Pons (tissue), 1 donor: Measurements from ENCODE around the gene HS3ST5.
"Not testable (repeated sequence)": the region's sequence is repeated elsewhere in the genome, so short reads cannot be mapped to it uniquely, and the experiment has no call there.

Experiments
- DNase-seq: peaks from one replicate; pipeline ENCODE4 v3.0.0-alpha.2; 2016; ENCODE audit warnings: low spot score

The HS3ST5 gene

DNA sequence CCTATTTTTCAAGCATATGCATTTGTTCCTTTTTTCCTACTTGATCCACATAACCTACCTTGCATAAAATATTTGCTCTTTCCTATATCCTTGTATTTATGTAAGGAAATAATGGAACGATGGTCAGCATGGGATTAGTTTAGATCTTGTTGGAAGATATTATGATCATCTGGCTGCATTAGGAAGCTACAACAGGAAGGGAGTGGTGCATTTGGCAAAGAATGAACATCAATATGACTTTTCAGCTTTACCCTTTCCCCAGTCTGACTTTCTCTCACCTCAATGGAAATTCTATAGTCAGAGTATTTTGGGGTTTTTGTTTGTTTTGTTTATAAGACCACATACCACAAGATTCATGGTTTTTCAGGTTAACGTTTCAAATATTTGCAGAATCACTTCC is 66.0 kb downstream of the HS3ST5 start:
- DNase-seq, result no peak

DNA sequence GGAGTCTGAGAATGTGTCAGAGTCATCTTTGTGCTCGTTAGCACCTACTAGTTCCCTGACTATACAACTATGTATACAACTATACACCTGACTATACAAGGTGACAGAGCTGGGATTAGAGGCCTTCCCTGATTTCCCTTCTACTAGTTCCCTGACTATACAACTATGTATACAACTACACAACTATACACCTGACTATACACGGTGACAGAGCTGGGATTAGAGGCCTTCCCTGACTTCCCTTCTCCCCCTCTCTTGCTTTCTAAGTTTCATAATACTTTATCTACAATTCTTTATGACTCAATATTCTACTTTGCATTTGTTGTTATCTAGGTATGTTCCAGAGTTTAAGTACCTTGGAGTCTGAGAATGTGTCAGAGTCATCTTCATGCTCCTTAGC is 68.0 kb downstream of the HS3ST5 start:
- no peak for DNase-seq

- DNase-seq, result no peak
Measured at GRCh38 chr6:114272582-114272981, 70.2 kb downstream of the HS3ST5 start.

- no peak for DNase-seq
Measured at GRCh38 chr6:114271405-114271804, 71.4 kb downstream of the HS3ST5 start.

DNA sequence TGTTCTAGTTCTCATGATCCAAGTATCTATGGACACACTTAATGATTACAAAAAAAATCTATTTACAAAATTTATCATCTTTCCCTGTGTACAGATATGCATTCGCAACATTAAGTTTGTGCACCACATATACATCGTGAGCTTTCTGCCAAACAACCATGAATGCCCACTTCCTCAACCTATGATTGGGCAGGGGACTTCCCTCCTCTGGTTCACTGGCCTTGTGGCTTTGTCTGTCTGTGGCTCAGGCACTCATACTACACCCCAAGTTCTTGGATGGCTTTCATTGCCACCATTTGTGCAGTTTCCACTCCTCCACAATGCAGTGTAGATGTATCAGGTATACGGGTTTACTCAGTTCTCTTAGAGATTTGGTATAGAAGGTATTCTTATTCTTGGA is 74.9 kb downstream of the HS3ST5 start:
- DNase-seq, result no peak

DNA sequence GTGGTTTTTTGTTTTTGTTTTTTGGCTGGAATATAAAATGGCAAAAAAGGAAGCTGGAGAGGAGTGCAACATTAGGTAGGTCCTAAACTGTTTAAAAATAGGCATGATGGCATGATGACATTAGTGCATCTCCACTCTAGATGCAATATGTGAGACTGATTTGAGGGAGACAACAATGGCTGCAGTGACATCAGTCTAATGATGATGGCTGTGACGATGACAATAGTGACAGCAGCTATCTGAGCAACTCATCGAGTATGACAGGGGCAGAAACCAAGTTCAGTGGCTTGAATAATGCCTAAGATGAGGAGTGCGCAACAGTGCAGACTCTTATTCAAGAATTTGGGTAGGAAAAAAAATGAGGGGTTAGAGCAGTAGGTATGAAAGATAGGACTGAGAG is 82.0 kb downstream of the HS3ST5 start:
- DNase-seq, result no peak

DNA sequence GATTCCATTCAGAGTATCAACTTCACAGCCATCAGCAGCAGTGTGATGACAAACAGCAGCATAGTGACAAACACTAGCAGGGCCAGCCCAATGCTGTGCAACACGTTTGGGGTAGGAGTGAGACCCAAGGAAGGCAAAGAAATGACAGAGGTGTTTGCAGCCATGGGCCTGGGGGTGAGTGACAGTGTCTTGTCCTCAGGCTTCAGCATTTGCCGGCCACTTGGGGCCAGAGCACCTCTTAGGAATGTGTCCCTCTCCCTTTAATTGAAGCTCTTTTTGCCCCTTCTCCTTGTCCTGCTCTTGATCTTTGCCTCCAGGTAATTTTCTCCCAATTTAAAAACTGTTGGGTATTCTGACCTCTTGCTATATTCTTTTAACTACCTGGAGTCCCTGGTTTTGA is 84.4 kb downstream of the HS3ST5 start:
- DNase-seq, result no peak

DNA sequence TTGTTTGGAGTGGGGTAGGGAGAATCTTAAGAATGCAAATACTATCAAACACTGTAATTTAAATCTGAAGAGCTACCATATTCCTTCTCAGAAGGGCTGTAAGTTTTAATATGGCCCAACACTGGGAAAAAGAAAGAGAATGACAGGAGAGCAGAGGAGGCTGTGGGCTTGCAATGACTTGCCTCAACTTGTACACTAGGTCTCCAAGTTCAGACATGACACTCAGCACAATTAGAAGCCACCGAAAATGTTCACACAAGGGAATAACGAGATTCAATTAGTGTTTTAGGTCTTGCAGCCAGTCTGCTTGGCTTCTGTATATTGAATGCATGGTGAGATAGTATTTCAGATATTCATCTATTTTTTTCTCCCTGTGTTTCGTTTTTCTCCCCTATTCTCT is 89.4 kb downstream of the HS3ST5 start:
- DNase-seq, result no peak

DNA sequence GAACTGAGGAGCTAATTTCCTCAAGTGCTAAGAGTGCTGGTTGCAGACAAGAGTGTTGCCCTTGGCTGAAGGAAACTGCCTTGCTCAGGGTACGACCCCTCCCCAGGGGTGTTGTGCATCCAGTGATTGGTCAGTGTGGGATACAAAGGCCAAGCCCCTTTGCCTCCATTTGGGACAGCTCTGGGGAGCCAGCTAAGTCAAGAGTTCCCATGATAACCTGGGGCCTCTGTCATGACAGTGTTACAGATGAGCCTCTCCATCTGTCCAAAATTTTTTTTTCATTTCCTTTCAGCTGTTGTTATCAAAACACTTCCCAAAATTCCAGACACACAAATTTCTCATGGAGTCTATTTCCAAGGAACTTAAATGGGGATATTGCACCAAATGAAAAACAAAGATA is 93.3 kb downstream of the HS3ST5 start:
- DNase-seq, result no peak

GRCh38 chr6:114247101-114247500 is 95.7 kb downstream of the HS3ST5 start:
- DNase-seq, result no peak

GRCh38 chr6:114240796-114241195 is 102.0 kb downstream of the HS3ST5 start:
- DNase-seq, result no peak

- DNase-seq, result no peak
Measured at GRCh38 chr6:114228675-114229074, 114.1 kb downstream of the HS3ST5 start.

- DNase-seq, result no peak
Measured at GRCh38 chr6:114227944-114228468, 114.8 kb downstream of the HS3ST5 start.

DNA sequence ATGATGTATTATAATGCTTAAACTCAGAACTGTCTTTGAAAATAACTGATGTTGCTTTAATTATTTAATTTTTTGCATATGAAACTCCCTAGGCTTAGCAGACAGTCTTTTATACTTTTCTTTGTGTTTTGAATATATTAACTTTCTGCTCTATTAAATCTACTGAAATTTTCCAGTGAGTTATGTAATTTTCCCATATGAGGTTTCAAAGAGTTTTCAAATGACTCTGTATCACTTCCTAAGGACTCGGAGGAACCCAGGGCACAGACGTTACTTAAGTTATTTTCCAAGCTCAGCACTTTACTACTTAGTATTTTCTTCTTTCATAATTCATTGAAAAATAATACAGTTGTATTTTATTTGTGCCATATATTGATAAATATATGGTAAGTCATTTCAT is 122.6 kb downstream of the HS3ST5 start:
- no peak for DNase-seq

- DNase-seq, result no peak
Measured at GRCh38 chr6:114218437-114219340, 124.1 kb downstream of the HS3ST5 start.

DNA sequence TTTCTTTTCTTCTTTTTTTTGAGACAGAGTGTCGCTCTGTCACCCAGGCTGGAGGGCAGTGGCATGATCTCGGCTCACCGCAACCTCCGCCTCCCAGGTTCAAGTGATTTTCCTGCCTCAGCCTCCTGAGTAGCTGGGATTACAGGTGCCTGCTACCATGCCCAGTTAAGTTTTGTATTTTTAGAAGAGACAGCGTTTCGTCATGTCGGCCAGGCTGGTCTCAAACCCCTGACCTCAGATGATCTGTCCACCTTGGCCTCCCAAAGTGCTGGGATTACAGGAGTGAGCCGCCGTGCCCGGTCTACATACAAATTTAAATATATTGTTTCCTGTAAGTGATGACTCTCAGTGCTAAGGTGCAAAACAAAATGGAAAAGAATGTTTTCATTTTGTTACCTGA is 124.8 kb downstream of the HS3ST5 start:
- DNase-seq, result not testable (repeated sequence)

DNA sequence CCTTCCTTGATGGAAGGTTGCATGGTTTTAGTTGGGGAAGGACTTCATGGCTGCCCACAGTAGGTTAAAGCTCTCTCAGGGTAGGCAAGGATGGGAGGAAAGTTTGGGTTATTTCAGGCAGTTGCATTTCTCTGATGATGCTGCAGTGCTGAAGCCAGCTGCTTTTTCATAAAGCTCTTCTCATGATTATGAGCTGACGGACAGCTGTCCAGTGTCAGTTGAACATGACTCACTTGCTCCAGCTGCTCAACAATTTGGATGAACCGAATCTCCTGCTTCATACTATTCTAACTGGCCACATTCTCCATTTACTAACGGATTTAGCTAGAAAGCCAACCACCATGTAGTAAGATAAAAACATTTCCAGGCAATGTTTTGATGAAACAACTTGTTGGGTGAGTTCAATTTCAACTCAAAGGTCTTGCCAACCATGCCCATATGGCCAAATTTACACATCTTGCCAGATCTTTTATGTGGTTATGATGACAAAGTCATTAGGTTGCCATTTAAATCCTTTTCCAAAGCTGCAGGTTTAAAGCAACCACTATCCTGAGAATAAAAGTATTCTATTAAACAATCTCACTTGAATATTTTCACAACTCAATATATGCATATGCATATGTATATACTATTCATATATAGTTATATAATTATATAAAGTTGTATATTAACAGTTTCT is 125.9 kb downstream of the HS3ST5 start:
- no peak for DNase-seq

- DNase-seq, result no peak
Measured at GRCh38 chr6:114210467-114210866, 132.4 kb downstream of the HS3ST5 start.

DNA sequence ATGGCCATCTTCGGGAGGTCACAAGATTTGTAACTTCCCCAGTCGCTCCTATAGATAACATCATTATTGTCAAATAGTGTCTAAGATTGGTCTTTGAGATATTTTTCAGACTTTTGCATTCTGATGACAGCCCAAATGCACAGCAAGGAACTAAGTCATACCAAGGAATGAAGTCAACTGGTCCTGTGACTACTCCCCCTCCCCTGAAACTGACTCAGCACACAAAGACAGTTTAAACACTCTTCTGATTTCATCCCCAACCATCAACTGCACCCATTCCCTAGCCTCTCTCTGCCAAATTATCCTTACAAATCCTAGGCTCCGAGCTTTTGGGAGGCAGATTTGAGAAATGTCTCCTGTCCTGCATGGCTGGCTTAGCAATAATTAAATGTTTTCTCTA is 139.4 kb downstream of the HS3ST5 start:
- DNase-seq, result no peak

DNA sequence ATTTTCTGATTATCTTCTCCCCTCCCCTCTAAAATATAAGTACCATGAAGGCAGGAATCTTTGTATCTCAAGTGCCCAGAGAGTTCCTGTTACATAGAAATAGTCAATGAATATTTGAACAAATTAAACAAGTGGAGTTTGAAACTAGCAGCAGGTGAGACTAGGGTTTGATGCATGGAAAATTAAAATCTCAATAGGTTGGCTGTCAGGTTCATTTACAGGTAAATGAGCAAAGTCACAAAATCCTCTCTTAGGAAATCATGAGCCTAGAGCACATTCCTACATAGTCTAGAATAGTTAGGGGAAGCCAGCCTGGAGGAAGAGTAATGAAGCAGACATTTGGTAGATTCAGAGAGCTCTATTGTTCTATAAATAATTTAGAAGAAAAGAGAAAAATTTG is 140.4 kb downstream of the HS3ST5 start:
- no peak for DNase-seq

GRCh38 chr6:114200891-114201290 is 141.9 kb downstream of the HS3ST5 start:
- DNase-seq, result no peak

GRCh38 chr6:114195631-114196403 is 147.0 kb downstream of the HS3ST5 start:
- DNase-seq, result no peak

DNA sequence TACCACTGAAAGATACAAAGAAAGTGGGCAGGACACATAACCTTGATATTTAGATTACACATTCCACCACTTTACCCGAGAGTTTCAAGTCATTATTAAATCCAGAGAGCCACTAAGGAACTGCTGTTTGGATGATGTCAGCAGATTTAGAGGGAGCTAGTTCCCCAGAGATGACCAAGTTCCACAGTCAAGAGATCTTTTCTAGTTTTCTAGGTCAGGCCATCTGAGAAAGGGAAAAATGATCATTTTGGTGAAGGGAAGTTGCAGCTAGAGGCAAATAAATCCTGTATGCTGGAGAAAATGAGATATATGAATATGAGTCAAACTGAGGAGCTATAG is 147.8 kb downstream of the HS3ST5 start:
- DNase-seq, result no peak
